Measurements from ENCODE around the gene PTGER4. TPM values are rescaled to one million over a fixed set of nuclear protein-coding genes. Genes with fewer than 3 reads are reported as not detected.

PTGER4 gene
- total RNA-seq, 3 donors from 2014 or later, result 38.5 to 58.4 (median 50.8) TPM

GRCh38 chr5:40734986-40735385 is 55.3 kb downstream of the PTGER4 start:
- no peak overlapping the region for H3K4me3 ChIP-seq
- no peaks in the 10 kb centered on the region for H3K36me3 ChIP-seq (ENCODE audit: low read depth)
- intact Hi-C loops (cut with DNase I, micrococcal nuclease), result loop anchor here in 1 of 2 donors (10.0 kb wide), 2 partner anchors 790 to 1020 kb away; no protein-coding TSS in a partner anchor
- H3K4me1 ChIP-seq (ENCODE audit: low read depth), result peaks cover 36% of the 10 kb centered on the region
- TF ChIP-seq, protein P1, sequence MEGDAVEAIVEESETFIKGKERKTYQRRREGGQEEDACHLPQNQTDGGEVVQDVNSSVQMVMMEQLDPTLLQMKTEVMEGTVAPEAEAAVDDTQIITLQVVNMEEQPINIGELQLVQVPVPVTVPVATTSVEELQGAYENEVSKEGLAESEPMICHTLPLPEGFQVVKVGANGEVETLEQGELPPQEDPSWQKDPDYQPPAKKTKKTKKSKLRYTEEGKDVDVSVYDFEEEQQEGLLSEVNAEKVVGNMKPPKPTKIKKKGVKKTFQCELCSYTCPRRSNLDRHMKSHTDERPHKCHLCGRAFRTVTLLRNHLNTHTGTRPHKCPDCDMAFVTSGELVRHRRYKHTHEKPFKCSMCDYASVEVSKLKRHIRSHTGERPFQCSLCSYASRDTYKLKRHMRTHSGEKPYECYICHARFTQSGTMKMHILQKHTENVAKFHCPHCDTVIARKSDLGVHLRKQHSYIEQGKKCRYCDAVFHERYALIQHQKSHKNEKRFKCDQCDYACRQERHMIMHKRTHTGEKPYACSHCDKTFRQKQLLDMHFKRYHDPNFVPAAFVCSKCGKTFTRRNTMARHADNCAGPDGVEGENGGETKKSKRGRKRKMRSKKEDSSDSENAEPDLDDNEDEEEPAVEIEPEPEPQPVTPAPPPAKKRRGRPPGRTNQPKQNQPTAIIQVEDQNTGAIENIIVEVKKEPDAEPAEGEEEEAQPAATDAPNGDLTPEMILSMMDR (IDR thresholded peaks at IDR 0.05), result no peak
- DNase-seq (no peak), ATAC-seq (peak; percentile 25)
- no peaks in the 10 kb centered on the region for H3K9me3 ChIP-seq

- intact Hi-C loops (cut with DNase I, micrococcal nuclease), result loop anchor here in 1 of 2 donors (10.0 kb wide), 2 partner anchors 791 to 1021 kb away; no protein-coding TSS in a partner anchor
Measured at GRCh38 chr5:40735609-40736008, 55.9 kb downstream of the PTGER4 start.

DNA sequence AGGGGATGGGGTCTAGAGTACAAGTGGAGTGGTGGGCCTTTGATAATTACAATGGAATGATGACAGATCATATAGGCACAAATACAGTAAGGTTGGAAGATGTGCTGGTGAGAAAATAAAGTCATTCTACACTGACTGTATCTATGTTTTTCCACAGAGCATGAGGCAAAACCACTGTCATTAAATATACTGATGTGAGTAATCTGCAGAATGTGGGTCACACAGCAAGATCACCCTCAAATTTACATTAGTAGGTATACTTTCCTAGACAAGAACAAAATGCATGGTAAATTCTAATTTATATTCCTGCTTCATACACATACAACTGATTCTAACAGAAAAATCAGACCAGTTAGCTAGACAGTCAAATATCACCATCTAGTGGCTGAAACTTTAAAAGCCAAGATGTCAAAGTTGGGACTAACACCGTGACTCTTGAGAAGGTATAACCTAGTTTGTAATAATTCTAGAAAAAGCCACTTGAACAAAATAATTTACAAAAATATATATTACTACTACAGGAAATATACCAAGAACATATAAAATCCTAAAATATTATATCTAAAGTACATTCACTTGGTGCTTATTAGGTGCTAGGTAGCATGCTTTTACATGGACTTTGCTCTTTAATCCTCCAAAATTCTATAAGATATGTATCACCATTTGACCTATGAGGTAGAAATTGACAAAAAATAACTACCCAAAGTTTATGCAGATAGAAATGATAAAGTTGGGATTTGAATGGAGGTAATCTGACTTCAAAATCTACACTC is 56.6 kb downstream of the PTGER4 start:
- TF ChIP-seq, protein P1 (IDR thresholded peaks at IDR 0.05), result peak; percentile 50
- intact Hi-C loops (cut with DNase I, micrococcal nuclease), result loop anchor here in 1 of 2 donors (10.0 kb wide), 2 partner anchors 791 to 1021 kb away; no protein-coding TSS in a partner anchor
- DNase-seq (no peak), ATAC-seq (peak; percentile 51)
- no peak overlapping the region for H3K4me3 ChIP-seq
- H3K9me3 ChIP-seq, result no peaks in the 10 kb centered on the region
- H3K4me1 ChIP-seq (ENCODE audit: low read depth), result peaks cover 32% of the 10 kb centered on the region
- no peaks in the 10 kb centered on the region for H3K36me3 ChIP-seq (ENCODE audit: low read depth)

More at GRCh38 chr5:40735609-40736008, 55.9 kb downstream of the PTGER4 start:
- no peak overlapping the region for H3K4me3 ChIP-seq
- H3K36me3 ChIP-seq (ENCODE audit: low read depth), result no peaks in the 10 kb centered on the region
- ATAC-seq (no peak), DNase-seq (no peak)
- no peaks in the 10 kb centered on the region for H3K9me3 ChIP-seq
- TF ChIP-seq, protein P1 (IDR thresholded peaks at IDR 0.05), result no peak
- H3K4me1 ChIP-seq (ENCODE audit: low read depth), result peaks cover 36% of the 10 kb centered on the region

- no peak for ATAC-seq
- Histone ChIP-seq H3K36me3 (ENCODE audit: low read depth) (no peaks in the 10 kb centered on the region), H3K4me3 (no peak overlapping the region), H3K4me1 (ENCODE audit: low read depth) (peaks cover 17% of the 10 kb centered on the region), H3K9me3 (no peaks in the 10 kb centered on the region)
- DNase-seq, result no peak
- intact Hi-C loops (cut with DNase I, micrococcal nuclease), result loop anchor here in 1 of 2 donors (10.0 kb wide), 2 partner anchors 794 to 1024 kb away; no protein-coding TSS in a partner anchor
- TF ChIP-seq, protein P1 (IDR thresholded peaks at IDR 0.05), result no peak
Measured at GRCh38 chr5:40738502-40738901, 58.8 kb downstream of the PTGER4 start.

Other genes starting within 250 kb of the PTGER4 start
- gene TTC33, start 76.0 kb downstream of the PTGER4 start, total RNA-seq, result 10 to 100 TPM; 15.1 to 22.6 (median 17.2) TPM
- gene PRKAA1, start 118.5 kb downstream of the PTGER4 start, total RNA-seq, result 100 to 1,000 TPM in 1 of 3 donors, 10 to 100 TPM in 2; 89.7 to 111 (median 97.9) TPM
- gene RPL37, start 155.3 kb downstream of the PTGER4 start, total RNA-seq, result 100 to 1,000 TPM; 785 to 853 (median 837) TPM
- gene CARD6, start 161.5 kb downstream of the PTGER4 start, total RNA-seq, result 1 to 10 TPM; 1.7 to 6.3 (median 3.5) TPM
- gene C7, start 229.6 kb downstream of the PTGER4 start, total RNA-seq, result 100 to 1,000 TPM in 1 of 3 donors, 10 to 100 TPM in 1, 1 to 10 TPM in 1; 9.2 to 258 (median 44.1) TPM

Data from mucosa of descending colon (tissue), 3 donors.